K562 (cell line): ENCODE results near the gene SLC25A21. TPM values are rescaled to one million over a fixed set of nuclear protein-coding genes. Genes with fewer than 3 reads are reported as not detected.

Experiments
- ATAC-seq: fragments of 200-7000 bp; cut with Tn5 transposase; 3 replicates; pipeline ENCODE4 v1.9.1; 2020; ENCODE audit warnings: moderate library complexity
- BruUV-seq: library from RNA; stranded (reverse); fragments of 400-500 nt; replicated peaks from 2 replicates; lab custom pipeline; 2021; lab: Mats Ljungman, UMichigan
- CTCF ChIA-PET: fragments of 300-600 bp; formaldehyde crosslinking; extraction: SDS; loops from one replicate; lab custom pipeline; 2021; ENCODE audit warnings: low intra/inter-chr PET ratio; lab: Yijun Ruan, JAX
- POLR2A ChIA-PET: fragments of 300-600, 350-650 bp; sonication (Branson Sonifier 250); formaldehyde crosslinking; extraction: SDS; loops from one replicate; lab custom pipeline; 2021; ENCODE audit warnings: antibody characterized with exemption, inconsistent platforms; lab: Yijun Ruan, JAX
- DNase-seq, 4 experiments: peaks; one replicate each; pipeline versions ENCODE4 v3.0.0 to v3.0.0-alpha.2; 2011 to 2018; ENCODE audit warnings: low spot score in 3 of 4, mixed read lengths in 3 of 4; ENCODE audit errors: extremely low read depth in 1 of 4
- FAIRE-seq: peaks from 2 replicates; lab custom pipeline; 2011; peaks lifted over from hg19 to GRCh38; lab: Jason Lieb, UNC
- H2AFZ ChIP-seq: 2 replicates; pipeline ENCODE4 v1.6.0; 2011; ENCODE audit warnings: low read depth, low read length, control low read depth, inconsistent platforms
- H3K27ac ChIP-seq: fragments of 200-600 bp; 3 replicates; pipeline ENCODE4 v1.8.0; 2011; ENCODE audit warnings: low read depth, mild to moderate bottlenecking, control low read depth, inconsistent platforms, low read length, moderate library complexity, mixed read lengths; ENCODE audit errors: extremely low read depth
- H3K27me3 ChIP-seq, 2 experiments: fragments of 300-600 bp in 1 of 2; 2 replicates in 1 of 2; 3 replicates in 1 of 2; pipeline versions ENCODE4 v1.6.0 to v1.8.0; 2011; ENCODE audit warnings: inconsistent platforms in 2 of 2, low read length in 2 of 2, mild to moderate bottlenecking in 1 of 2, mixed read lengths in 1 of 2, moderate library complexity in 1 of 2; ENCODE audit not compliant: control insufficient read depth in 2 of 2, insufficient read depth in 2 of 2
- H3K36me3 ChIP-seq: fragments of 300-600 bp; 3 replicates; pipeline ENCODE4 v1.8.0; 2011; ENCODE audit warnings: mild to moderate bottlenecking, low read length, inconsistent platforms; ENCODE audit not compliant: control insufficient read depth, insufficient read depth
- H3K4me1 ChIP-seq, 2 experiments: fragments of 200-600 bp in 1 of 2; replicated peaks in 1 of 2; 2 replicates in 1 of 2; 3 replicates in 1 of 2; pipeline versions ENCODE4 v1.5.1 to v1.8.0; 2011; ENCODE audit warnings: inconsistent platforms in 2 of 2, low read length in 2 of 2, mild to moderate bottlenecking in 1 of 2, mixed read lengths in 1 of 2, moderate library complexity in 1 of 2; ENCODE audit not compliant: control insufficient read depth in 2 of 2, insufficient read depth in 2 of 2
- H3K4me2 ChIP-seq: 2 replicates; pipeline ENCODE4 v1.6.1; 2011; ENCODE audit warnings: low read length, control low read depth, inconsistent platforms, mixed read lengths; ENCODE audit not compliant: insufficient read depth
- H3K4me3 ChIP-seq: fragments of 200-600 bp; sonication (generic), shearing (Covaris generic); 2 replicates; pipeline ENCODE4 v1.5.1; 2016; ENCODE audit warnings: control low read depth, inconsistent platforms
- H3K79me2 ChIP-seq: fragments of 200-600 bp; 3 replicates; pipeline ENCODE4 v1.8.0; 2011; ENCODE audit warnings: low read length, inconsistent platforms; ENCODE audit not compliant: control insufficient read depth, insufficient read depth
- H3K9ac ChIP-seq, 2 experiments: 2 replicates each; pipeline versions ENCODE4 v1.6.0 to v1.6.1; 2011; ENCODE audit warnings: low read depth in 2 of 2, low read length in 2 of 2, control low read depth in 1 of 2, inconsistent platforms in 1 of 2, mild to moderate bottlenecking in 1 of 2, mixed read lengths in 1 of 2; ENCODE audit not compliant: insufficient read depth in 1 of 2
- H3K9me1 ChIP-seq: one replicate; pipeline ENCODE4 v1.6.0; 2011; ENCODE audit warnings: inconsistent platforms, mild to moderate bottlenecking, low read length, moderate library complexity; ENCODE audit not compliant: control insufficient read depth, insufficient read depth
- H3K9me3 ChIP-seq: replicated peaks from 2 replicates; pipeline ENCODE4 v1.5.1; 2011; ENCODE audit warnings: low read depth, low read length, inconsistent platforms; ENCODE audit not compliant: control insufficient read depth, insufficient read depth
- H4K20me1 ChIP-seq: replicated peaks from 2 replicates; pipeline ENCODE4 v1.6.1; 2011; ENCODE audit warnings: low read length, inconsistent platforms, mixed read lengths; ENCODE audit not compliant: control insufficient read depth, insufficient read depth
- FOXJ2 ChIP-seq: fragments of 200-800 bp; sonication (Bioruptor generic); IDR thresholded peaks from 2 replicates; pipeline ENCODE4 v1.6.1; 2016; ENCODE audit warnings: missing genetic modification characterization, missing compliant biosample characterization
- MED1 ChIP-seq: sonication (generic); formaldehyde crosslinking; IDR thresholded peaks from 2 replicates; pipeline ENCODE4 v1.8.1; 2023; ENCODE audit warnings: missing genetic modification reagents, borderline replicate concordance
- MTF1 ChIP-seq: fragments of 250-450 bp; sonication (Bioruptor Pico); IDR thresholded peaks from 2 replicates; pipeline ENCODE4 v1.9.0; 2021; ENCODE audit warnings: moderate library complexity, mild to moderate bottlenecking, inconsistent platforms, borderline replicate concordance
- WGBS: fragments of 100-300 bp; shearing (Covaris generic); methylation state at CpG from one replicate; pipeline ENCODE4 v1.1.6; 2016; ENCODE audit warnings: low coverage, mixed read lengths; ENCODE audit not compliant: insufficient coverage; ENCODE audit errors: missing lambda C conversion rate; 5-methylcytosine and 5-hydroxymethylcytosine counted together
- in situ Hi-C: fragments of 300-500 bp; cut with MboI; formaldehyde crosslinking; loops from 4 replicates; pipeline ENCODE4 v1.15.0; 2018; ENCODE audit warnings: inconsistent platforms, mixed read lengths
- intact Hi-C: fragments of 100-400 bp; cut with micrococcal nuclease; formaldehyde crosslinking; loops from 2 replicates; pipeline ENCODE4 v1.14.2; 2022
- polyA plus RNA-seq, 8 experiments: library from polyadenylated mRNA; depleted of rRNA in 4 of 8; stranded (reverse) in 5 of 8; unstranded in 3 of 8; fragments of >200 nt; fragmentation: Nextera tagmentation in 2 of 8; fragmentation: Illumina TruSeq in 1 of 8; extraction: Ambion mirVana in 2 of 8; extraction: Trizol in 1 of 8; gene quantifications; 2 replicates each; pipeline versions ENCODE4 v1.2.1 to v1.2.3, GENCODE V29; 2011 to 2014; ENCODE audit warnings: inconsistent platforms in 1 of 8, missing spikeins in 1 of 8
- total RNA-seq, 7 experiments: library from RNA; depleted of rRNA in 6 of 7; stranded (reverse); fragments of >200 nt in 6 of 7; fragmentation: Illumina TruSeq in 2 of 7; extraction: Trizol in 2 of 7; gene quantifications; 2 replicates each; pipeline versions ENCODE4 v1.2.1 to v1.2.3, GENCODE V29; 2011 to 2021; ENCODE audit warnings: low replicate concordance in 1 of 7
- TF ChIP-seq, protein P1 (sequence below): fragments of 450-650 bp; formaldehyde crosslinking; IDR thresholded peaks from 2 replicates; pipeline ENCODE4 v1.4.0; 2022; ENCODE audit warnings: missing genetic modification characterization

Gene SLC25A21
- total and polyA plus RNA-seq, 9 of the 15 experiments (the other 6 are each of a cell fraction or from before 2014, with no cell fraction given): 15.2 to 46.7 (median 28.7) TPM

GRCh38 chr14:36707570-36707969, 464.8 kb downstream of the SLC25A21 start:
- Histone ChIP-seq H3K9ac (no peak overlapping the region), H2AFZ (no peak overlapping the region), H3K4me1 (no peaks in the 10 kb centered on the region), H4K20me1 (no peaks in the 10 kb centered on the region), H3K9me1 (no peaks in the 10 kb centered on the region), H3K9me3 (no peaks in the 10 kb centered on the region), H3K79me2 (no peaks in the 10 kb centered on the region), H3K36me3 (peaks cover 3% of the 10 kb centered on the region; the same call in 1 of the 3 replicates), H3K4me3 (no peak overlapping the region), H3K4me2 (no peak overlapping the region), H3K27me3 (no peaks in the 10 kb centered on the region), H3K27ac (no peak overlapping the region)
- in situ Hi-C loops: no loop called here
- POLR2A ChIA-PET: no interaction called here
- BruUV-seq: no TSS peak
- ATAC-seq (no peak), FAIRE-seq (no peak), DNase-seq (no peak)
- intact Hi-C loops: no loop called here
- CTCF ChIA-PET: no interaction called here
- TF ChIP-seq FOXJ2 (tag) (no peak), MED1 (CRISPR knock-in tag) (no peak)
- TF ChIP-seq, protein P1, sequence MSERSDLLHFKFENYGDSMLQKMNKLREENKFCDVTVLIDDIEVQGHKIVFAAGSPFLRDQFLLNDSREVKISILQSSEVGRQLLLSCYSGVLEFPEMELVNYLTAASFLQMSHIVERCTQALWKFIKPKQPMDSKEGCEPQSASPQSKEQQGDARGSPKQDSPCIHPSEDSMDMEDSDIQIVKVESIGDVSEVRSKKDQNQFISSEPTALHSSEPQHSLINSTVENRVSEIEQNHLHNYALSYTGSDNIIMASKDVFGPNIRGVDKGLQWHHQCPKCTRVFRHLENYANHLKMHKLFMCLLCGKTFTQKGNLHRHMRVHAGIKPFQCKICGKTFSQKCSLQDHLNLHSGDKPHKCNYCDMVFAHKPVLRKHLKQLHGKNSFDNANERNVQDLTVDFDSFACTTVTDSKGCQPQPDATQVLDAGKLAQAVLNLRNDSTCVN (CRISPR knock-in tag): no peak

- Histone ChIP-seq H3K9me3 (no peaks in the 10 kb centered on the region), H3K4me3 (no peak overlapping the region), H2AFZ (no peak overlapping the region), H3K36me3 (no peaks in the 10 kb centered on the region), H3K79me2 (no peaks in the 10 kb centered on the region), H3K27me3 (no peaks in the 10 kb centered on the region), H3K9ac (no peak overlapping the region), H3K27ac (no peak overlapping the region), H4K20me1 (no peaks in the 10 kb centered on the region), H3K9me1 (no peaks in the 10 kb centered on the region), H3K4me1 (no peaks in the 10 kb centered on the region), H3K4me2 (no peak overlapping the region)
- no peak for ATAC-seq
- DNase-seq: no peak
- in situ Hi-C loops: no loop called here
- ChIA-PET CTCF (no interaction called here), POLR2A (no interaction called here)
- intact Hi-C loops: no loop called here
- FAIRE-seq: no peak
- WGBS: 75% methylated on average over 1 of the region's 2 CpGs
- TF ChIP-seq MTF1: no peak
- no TSS peak for BruUV-seq
Observed at GRCh38 chr14:36702474-36702873, 469.9 kb downstream of the SLC25A21 start.
